ENCODE results near the gene DNAJC10. TPM values are rescaled to one million over a fixed set of nuclear protein-coding genes. Genes with fewer than 3 reads are reported as not detected.
"Not testable (repeated sequence)": the region's sequence is repeated elsewhere in the genome, so short reads cannot be mapped to it uniquely, and the experiment has no call there.

Gene DNAJC10
- total RNA-seq, 1 donor, result 116 TPM

DNA sequence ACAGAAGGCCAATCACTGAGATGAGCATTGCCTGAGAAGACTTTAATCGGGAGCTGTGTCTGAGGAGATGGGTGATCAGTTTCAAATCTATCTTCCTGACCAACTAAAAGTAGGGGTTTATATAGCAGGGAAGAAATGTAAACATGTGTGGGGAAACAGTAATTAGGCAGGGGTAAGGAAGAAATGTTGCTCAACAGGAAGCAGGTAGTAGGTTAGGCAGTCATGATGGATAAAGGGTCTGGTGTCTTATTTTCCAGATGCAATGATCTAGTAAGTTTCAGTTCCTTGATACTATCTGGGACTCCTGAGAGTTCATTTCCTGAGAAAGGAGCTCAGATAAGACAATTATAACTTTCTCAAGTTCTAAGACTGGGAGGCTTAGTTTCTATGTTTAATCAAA is 33.8 kb upstream of the DNAJC10 start:
- TF ChIP-seq, protein P1, sequence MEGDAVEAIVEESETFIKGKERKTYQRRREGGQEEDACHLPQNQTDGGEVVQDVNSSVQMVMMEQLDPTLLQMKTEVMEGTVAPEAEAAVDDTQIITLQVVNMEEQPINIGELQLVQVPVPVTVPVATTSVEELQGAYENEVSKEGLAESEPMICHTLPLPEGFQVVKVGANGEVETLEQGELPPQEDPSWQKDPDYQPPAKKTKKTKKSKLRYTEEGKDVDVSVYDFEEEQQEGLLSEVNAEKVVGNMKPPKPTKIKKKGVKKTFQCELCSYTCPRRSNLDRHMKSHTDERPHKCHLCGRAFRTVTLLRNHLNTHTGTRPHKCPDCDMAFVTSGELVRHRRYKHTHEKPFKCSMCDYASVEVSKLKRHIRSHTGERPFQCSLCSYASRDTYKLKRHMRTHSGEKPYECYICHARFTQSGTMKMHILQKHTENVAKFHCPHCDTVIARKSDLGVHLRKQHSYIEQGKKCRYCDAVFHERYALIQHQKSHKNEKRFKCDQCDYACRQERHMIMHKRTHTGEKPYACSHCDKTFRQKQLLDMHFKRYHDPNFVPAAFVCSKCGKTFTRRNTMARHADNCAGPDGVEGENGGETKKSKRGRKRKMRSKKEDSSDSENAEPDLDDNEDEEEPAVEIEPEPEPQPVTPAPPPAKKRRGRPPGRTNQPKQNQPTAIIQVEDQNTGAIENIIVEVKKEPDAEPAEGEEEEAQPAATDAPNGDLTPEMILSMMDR (IDR thresholded peaks at IDR 0.05; ENCODE audit: insufficient read depth, low read depth, low read length), result no peak
- no peak for DNase-seq (ENCODE audit: low read depth)
- H3K4me3 ChIP-seq (ENCODE audit: low read depth, low read length), result no peak overlapping the region

DNA sequence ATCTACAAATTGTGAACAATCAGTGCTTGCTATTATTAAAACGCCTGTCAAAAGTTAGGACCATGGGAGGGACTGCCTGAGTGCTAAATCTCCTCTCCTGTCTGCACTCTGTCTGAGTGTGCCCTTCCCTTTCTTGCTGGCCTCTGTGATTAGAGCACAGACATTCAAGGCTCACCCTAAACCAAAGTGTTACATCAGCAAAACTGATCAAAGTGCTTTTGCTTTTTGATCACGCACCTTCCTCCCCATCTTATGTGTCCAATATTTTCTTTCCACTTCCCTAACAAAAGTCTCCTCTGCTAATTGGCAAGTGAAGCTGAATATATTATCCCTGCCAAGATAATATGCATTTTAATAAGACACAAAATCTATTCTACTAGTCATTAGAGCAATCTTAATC is 30.5 kb upstream of the DNAJC10 start:
- H3K4me3 ChIP-seq (ENCODE audit: low read depth, low read length), result no peak overlapping the region
- TF ChIP-seq, protein P1 (IDR thresholded peaks at IDR 0.05; ENCODE audit: insufficient read depth, low read depth, low read length), result no peak
- DNase-seq (ENCODE audit: low read depth), result no peak

DNA sequence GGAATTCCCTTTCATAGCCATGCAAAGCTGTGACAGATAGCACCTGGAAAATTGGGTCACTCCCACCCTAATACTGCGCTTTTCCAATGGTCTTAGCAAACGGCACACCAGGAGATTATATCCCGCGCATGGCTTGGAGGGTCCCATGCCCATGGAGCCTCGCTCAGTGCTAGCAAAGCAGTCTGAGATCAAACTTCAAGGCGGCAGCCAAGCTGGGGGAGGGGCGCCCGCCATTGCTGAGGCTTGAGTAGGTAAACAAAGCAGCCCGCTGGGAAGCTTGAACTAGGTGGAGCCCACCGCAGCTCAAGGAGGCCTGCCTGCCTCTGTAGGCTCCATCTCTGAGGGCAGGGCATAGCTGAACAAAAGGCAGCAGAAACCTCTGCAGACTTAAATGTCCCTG is 29.3 kb upstream of the DNAJC10 start:
- DNase-seq (ENCODE audit: low read depth); H3K4me3 ChIP-seq (ENCODE audit: low read depth, low read length): not testable (repeated sequence)

DNA sequence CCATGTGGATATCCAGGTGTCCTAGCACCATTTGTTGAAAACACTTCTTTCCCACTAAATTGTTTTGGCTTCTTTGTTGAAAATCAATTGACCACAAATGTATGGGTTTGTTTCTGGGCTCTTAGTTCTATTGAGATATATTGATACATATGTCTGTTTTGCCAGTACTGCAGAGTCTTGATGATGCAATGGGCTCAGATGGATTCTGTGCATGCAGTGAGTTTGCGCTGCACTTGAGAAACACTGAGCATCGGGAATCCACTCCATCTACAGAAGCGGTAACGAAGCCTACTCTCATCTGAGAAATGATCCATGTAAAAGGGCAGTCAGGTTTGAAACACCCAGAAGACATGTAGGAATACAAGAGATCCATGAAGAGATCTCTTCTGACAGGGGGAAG is 21.9 kb upstream of the DNAJC10 start:
- TF ChIP-seq, protein P1 (IDR thresholded peaks at IDR 0.05; ENCODE audit: insufficient read depth, low read depth, low read length), result no peak
- H3K4me3 ChIP-seq (ENCODE audit: low read depth, low read length), result no peak overlapping the region
- no peak for DNase-seq (ENCODE audit: low read depth)

DNA sequence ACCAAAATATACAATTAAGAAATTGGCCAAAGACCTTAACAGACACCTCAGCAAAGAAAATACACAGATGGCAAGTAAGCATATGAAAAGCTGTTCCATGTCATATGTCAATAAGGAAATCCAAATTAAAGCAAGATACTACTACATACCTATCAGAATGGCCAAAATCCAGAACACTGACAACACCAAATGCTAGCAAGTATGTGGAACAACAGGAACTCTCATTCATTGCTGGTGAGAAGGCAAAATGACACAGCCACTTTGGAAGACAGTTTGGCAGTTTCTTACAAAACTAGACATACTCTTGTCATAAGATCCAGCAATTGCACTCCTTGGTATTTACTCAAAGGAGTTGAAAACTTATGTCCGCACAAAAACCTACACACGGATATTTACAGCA is 20.3 kb upstream of the DNAJC10 start:
- H3K4me3 ChIP-seq (ENCODE audit: low read depth, low read length), result no peak overlapping the region
- DNase-seq (ENCODE audit: low read depth), result no peak
- TF ChIP-seq, protein P1 (IDR thresholded peaks at IDR 0.05; ENCODE audit: insufficient read depth, low read depth, low read length), result no peak

DNA sequence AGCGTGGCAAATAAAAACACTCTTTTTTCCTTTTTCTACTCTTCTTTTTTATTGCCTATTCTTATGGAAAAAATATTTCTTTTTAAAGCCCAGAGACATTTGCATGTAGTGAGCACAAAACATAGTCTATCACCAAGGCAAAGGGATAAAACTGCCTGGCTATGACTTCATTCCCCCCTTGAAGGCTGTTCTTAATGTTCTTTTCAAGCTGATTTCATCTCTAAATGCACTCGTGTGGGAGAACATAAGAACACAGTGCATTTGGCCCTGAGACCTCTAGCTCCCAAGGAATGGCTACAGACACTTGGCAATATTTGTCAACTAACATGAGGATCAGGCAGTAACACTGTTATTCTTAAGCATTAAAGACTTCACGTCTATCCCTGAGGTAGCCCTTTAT is 17.4 kb upstream of the DNAJC10 start:
- no peak for DNase-seq (ENCODE audit: low read depth)
- TF ChIP-seq, protein P1 (IDR thresholded peaks at IDR 0.05; ENCODE audit: insufficient read depth, low read depth, low read length), result no peak

DNA sequence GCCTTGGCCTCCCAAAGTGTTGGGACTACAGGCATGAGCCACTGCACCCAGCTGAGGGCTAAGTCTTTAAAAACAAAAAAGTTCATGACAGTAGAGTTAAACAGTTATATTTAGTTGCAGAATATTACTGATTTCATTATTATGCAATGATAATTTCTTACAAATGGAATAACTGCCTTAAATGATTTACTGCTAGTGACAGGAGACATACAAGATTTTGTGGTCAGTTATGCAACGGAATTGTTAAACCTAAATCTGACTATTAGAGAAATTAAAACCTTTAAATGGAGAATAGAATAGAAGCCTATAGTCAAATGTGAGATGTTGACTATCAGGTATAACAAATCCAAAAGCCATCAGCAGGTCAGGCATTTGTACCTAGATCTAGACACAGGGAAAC is 10.3 kb upstream of the DNAJC10 start:
- no peak for DNase-seq (ENCODE audit: low read depth)
- TF ChIP-seq, protein P1 (IDR thresholded peaks at IDR 0.05; ENCODE audit: insufficient read depth, low read depth, low read length), result no peak
- no peak overlapping the region for H3K4me3 ChIP-seq (ENCODE audit: low read depth, low read length)

More for the DNA sequence above, 17.4 kb upstream of the DNAJC10 start:
- no peak overlapping the region for H3K4me3 ChIP-seq (ENCODE audit: low read depth, low read length)

Data from fibroblast of villous mesenchyme (primary cell).